H9 (cell line): ENCODE data around the gene LHFPL6. TPM values are rescaled to one million over a fixed set of nuclear protein-coding genes. Genes with fewer than 3 reads are reported as not detected.

ENCODE experiments used
- DNase-seq: peaks from one replicate; pipeline ENCODE4 v3.0.0-alpha.2; 2017
- H2AFZ ChIP-seq: one replicate; pipeline ENCODE4 v1.6.1; 2013; ENCODE audit warnings: mild to moderate bottlenecking, low read length, control low read depth, moderate library complexity
- H2AK5ac ChIP-seq: 2 replicates; pipeline ENCODE4 v1.6.1; 2013; ENCODE audit warnings: low read length, control low read depth, mixed read lengths; ENCODE audit not compliant: insufficient read length
- H2BK120ac ChIP-seq: one replicate; pipeline ENCODE4 v1.6.1; 2013; ENCODE audit warnings: low read depth, mild to moderate bottlenecking, low read length, control low read depth, inconsistent platforms; ENCODE audit not compliant: poor library complexity, severe bottlenecking
- H2BK12ac ChIP-seq: 2 replicates; pipeline ENCODE4 v1.6.1; 2013; ENCODE audit warnings: low read length, control low read depth, mixed read lengths, low read depth; ENCODE audit not compliant: insufficient read length
- H2BK15ac ChIP-seq: 2 replicates; pipeline ENCODE4 v1.6.1; 2013; ENCODE audit warnings: low read depth, low read length, control low read depth
- H2BK20ac ChIP-seq: one replicate; pipeline ENCODE4 v1.6.1; 2013; ENCODE audit warnings: low read depth, mild to moderate bottlenecking, low read length, control low read depth, inconsistent platforms; ENCODE audit not compliant: poor library complexity, severe bottlenecking
- H2BK5ac ChIP-seq: 2 replicates; pipeline ENCODE4 v1.6.1; 2013; ENCODE audit warnings: low read length, control low read depth, mixed read lengths; ENCODE audit not compliant: insufficient read length
- H3K14ac ChIP-seq: 2 replicates; pipeline ENCODE4 v1.6.1; 2013; ENCODE audit warnings: low read length, control low read depth; ENCODE audit not compliant: insufficient read depth
- H3K18ac ChIP-seq: 2 replicates; pipeline ENCODE4 v1.6.1; 2013; ENCODE audit warnings: low read depth, mild to moderate bottlenecking, mixed read lengths, low read length, control low read depth; ENCODE audit not compliant: insufficient read length
- H3K23ac ChIP-seq: 2 replicates; pipeline ENCODE4 v1.6.1; 2013; ENCODE audit warnings: low read length, control low read depth, mixed read lengths, low read depth; ENCODE audit not compliant: insufficient read length
- H3K23me2 ChIP-seq: 2 replicates; pipeline ENCODE4 v1.6.1; 2013; ENCODE audit warnings: low read depth, mild to moderate bottlenecking, mixed read lengths, low read length, control low read depth; ENCODE audit not compliant: insufficient read length, poor library complexity, severe bottlenecking
- H3K27ac ChIP-seq: 2 replicates; pipeline ENCODE4 v1.5.1; 2013; ENCODE audit warnings: low read length, control low read depth, mixed read lengths, low read depth; ENCODE audit not compliant: insufficient read length
- H3K27me3 ChIP-seq: 2 replicates; pipeline ENCODE4 v1.6.1; 2013; ENCODE audit warnings: low read length, control low read depth, inconsistent platforms; ENCODE audit not compliant: insufficient read depth
- H3K4ac ChIP-seq: 2 replicates; pipeline ENCODE4 v1.6.1; 2013; ENCODE audit warnings: low read depth, mild to moderate bottlenecking, control low read depth, inconsistent platforms, low read length, moderate library complexity
- H3K4me1 ChIP-seq: 2 replicates; pipeline ENCODE4 v1.6.1; 2013; ENCODE audit warnings: low read length, control low read depth, inconsistent platforms; ENCODE audit not compliant: insufficient read depth
- H3K4me2 ChIP-seq: 2 replicates; pipeline ENCODE4 v1.6.1; 2013; ENCODE audit warnings: low read length, control low read depth, mixed read lengths; ENCODE audit not compliant: insufficient read length, insufficient read depth
- H3K56ac ChIP-seq: 2 replicates; pipeline ENCODE4 v1.6.1; 2013; ENCODE audit warnings: low read depth, mild to moderate bottlenecking, mixed read lengths, low read length, control low read depth; ENCODE audit not compliant: insufficient read length
- H3K79me1 ChIP-seq: 2 replicates; pipeline ENCODE4 v1.6.1; 2013; ENCODE audit warnings: low read depth, mild to moderate bottlenecking, moderate library complexity, low read length, control low read depth, inconsistent platforms; ENCODE audit not compliant: insufficient read depth, poor library complexity, severe bottlenecking
- H3K79me2 ChIP-seq: 2 replicates; pipeline ENCODE4 v1.6.1; 2013; ENCODE audit warnings: low read length, control low read depth, inconsistent platforms; ENCODE audit not compliant: insufficient read depth
- H3K9ac ChIP-seq: 2 replicates; pipeline ENCODE4 v1.6.1; 2013; ENCODE audit warnings: low read length, control low read depth, mixed read lengths; ENCODE audit not compliant: insufficient read length; ENCODE audit errors: extremely low read depth
- H3K9me3 ChIP-seq: one replicate; pipeline ENCODE4 v1.6.1; 2013; ENCODE audit warnings: low read depth, low read length, inconsistent platforms; ENCODE audit not compliant: control insufficient read depth
- H3T11ph ChIP-seq: one replicate; pipeline ENCODE4 v1.6.1; 2013; ENCODE audit warnings: mild to moderate bottlenecking, low read length, control low read depth, inconsistent platforms
- H4K20me1 ChIP-seq: one replicate; pipeline ENCODE4 v1.6.1; 2013; ENCODE audit not compliant: control insufficient read depth, insufficient read length, insufficient read depth
- H4K5ac ChIP-seq: 2 replicates; pipeline ENCODE4 v1.6.1; 2013; ENCODE audit warnings: low read depth, mild to moderate bottlenecking, mixed read lengths, low read length, control low read depth; ENCODE audit not compliant: insufficient read length
- H4K8ac ChIP-seq: replicated peaks from 2 replicates; pipeline ENCODE4 v1.6.1; 2013; ENCODE audit warnings: low read length, control low read depth, mixed read lengths, low read depth; ENCODE audit not compliant: insufficient read length
- H4K91ac ChIP-seq: 2 replicates; pipeline ENCODE4 v1.6.1; 2013; ENCODE audit warnings: low read depth, mild to moderate bottlenecking, moderate library complexity, mixed read lengths, low read length, control low read depth; ENCODE audit not compliant: insufficient read length
- H3K27ac Mint-ChIP-seq, 3 experiments: 2 replicates in 2 of 3; 3 replicates in 1 of 3; pipeline ENCODE4 v1.8.0; 2020 to 2021; ENCODE audit warnings: mixed read lengths in 3 of 3, mild to moderate bottlenecking in 1 of 3, moderate library complexity in 1 of 3
- H3K27me3 Mint-ChIP-seq: 2 replicates; pipeline ENCODE4 v1.8.0; 2021; ENCODE audit warnings: low read depth, mild to moderate bottlenecking, moderate library complexity, mixed read lengths
- H3K36me3 Mint-ChIP-seq, 3 experiments: 2 replicates in 2 of 3; 3 replicates in 1 of 3; pipeline ENCODE4 v1.8.0; 2020 to 2021; ENCODE audit warnings: low read depth in 3 of 3, mixed read lengths in 3 of 3; ENCODE audit not compliant: insufficient read depth in 1 of 3
- H3K4me1 Mint-ChIP-seq, 2 experiments: 2 replicates each; pipeline ENCODE4 v1.8.0; 2020; ENCODE audit warnings: mixed read lengths in 2 of 2
- H3K4me3 Mint-ChIP-seq, 2 experiments: 2 replicates in 1 of 2; 3 replicates in 1 of 2; pipeline ENCODE4 v1.8.0; 2020 to 2021; ENCODE audit warnings: mild to moderate bottlenecking in 2 of 2, mixed read lengths in 2 of 2, moderate library complexity in 1 of 2
- H3K9me3 Mint-ChIP-seq, 2 experiments: 2 replicates in 1 of 2; 3 replicates in 1 of 2; pipeline ENCODE4 v1.8.0; 2020; ENCODE audit warnings: mild to moderate bottlenecking in 2 of 2, mixed read lengths in 2 of 2, moderate library complexity in 1 of 2
- WGBS: extraction: QIAGEN DNeasy Blood & Tissue Kit; methylation state at CpG from one replicate; pipeline ENCODE4 v1.1.7; 2013; ENCODE audit warnings: missing lambda C conversion rate, low lambda C conversion rate, mixed read lengths; ENCODE audit not compliant: insufficient read length; ENCODE audit errors: extremely low coverage; 5-methylcytosine and 5-hydroxymethylcytosine counted together
- total RNA-seq: library from RNA; stranded (reverse); gene quantifications from 2 replicates; pipeline ENCODE4 v1.2.1, GENCODE V29; 2021
- TF ChIP-seq, protein P1 (sequence below): fragments of 200-600 bp; sonication (generic); conservative IDR thresholded peaks from 3 replicates; pipeline ENCODE4 v1.8.0; 2021; ENCODE audit warnings: antibody characterized with exemption, mild to moderate bottlenecking

LHFPL6 gene
- total RNA-seq, 1 experiment from 2014 or later, result 3.5 TPM

DNA sequence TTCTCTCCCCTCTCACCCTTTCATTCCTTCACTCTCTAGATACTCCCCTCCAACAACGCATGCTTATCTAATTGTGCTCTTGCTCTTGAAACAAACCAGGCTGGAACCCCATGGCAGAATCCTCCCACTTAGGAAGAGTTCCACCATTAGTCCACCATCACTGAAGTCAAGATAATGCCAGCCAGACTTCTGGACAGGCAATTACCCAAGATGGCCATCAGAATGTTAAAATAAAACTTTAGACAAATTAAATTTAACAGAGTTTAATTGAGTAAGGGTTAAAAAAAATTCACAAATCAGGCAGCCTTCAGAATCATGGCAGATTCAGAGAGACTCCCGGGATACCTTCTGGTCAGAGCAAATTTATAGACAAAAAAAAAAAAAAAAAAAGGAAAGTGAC is 221.5 kb downstream of the LHFPL6 start:
- no peak overlapping the region for H2AK5ac ChIP-seq
- no peak overlapping the region for H2BK5ac ChIP-seq
- peaks cover 57% of the 10 kb centered on the region for H3K27me3 ChIP-seq
- no peak overlapping the region for H3K56ac ChIP-seq
- H4K91ac ChIP-seq, result no peak overlapping the region
- no peak overlapping the region for H4K5ac ChIP-seq
- H3K4me2 ChIP-seq, result no peak overlapping the region
- no peak overlapping the region for H3K18ac ChIP-seq
- no peaks in the 10 kb centered on the region for H3K9me3 ChIP-seq
- H2BK20ac ChIP-seq, result no peak overlapping the region
- H2BK12ac ChIP-seq, result no peak overlapping the region
- no peaks in the 10 kb centered on the region for H4K20me1 ChIP-seq
- H3K23ac ChIP-seq, result no peak overlapping the region
- H3K27me3 Mint-ChIP-seq, result peaks cover 100% of the 10 kb centered on the region
- no peak overlapping the region for H2BK120ac ChIP-seq
- no peak overlapping the region for H3K4ac ChIP-seq
- H2AFZ ChIP-seq, result no peak overlapping the region
- no peaks in the 10 kb centered on the region for H3K79me2 ChIP-seq
- H3K9me3 Mint-ChIP-seq, result peaks cover 8 to 9% of the 10 kb centered on the region in 2 experiments
- no peaks in the 10 kb centered on the region; the same call in 1 of the 2 replicates for H3K4me1 ChIP-seq
- no peak overlapping the region for H4K8ac ChIP-seq
- H3K23me2 ChIP-seq, result no peaks in the 10 kb centered on the region
- no peak overlapping the region for H3K14ac ChIP-seq
- peaks cover 0 to 11% (median 0%) of the 10 kb centered on the region in 3 experiments; a peak in 2 of 7 replicates for H3K36me3 Mint-ChIP-seq
- TF ChIP-seq, protein P1, sequence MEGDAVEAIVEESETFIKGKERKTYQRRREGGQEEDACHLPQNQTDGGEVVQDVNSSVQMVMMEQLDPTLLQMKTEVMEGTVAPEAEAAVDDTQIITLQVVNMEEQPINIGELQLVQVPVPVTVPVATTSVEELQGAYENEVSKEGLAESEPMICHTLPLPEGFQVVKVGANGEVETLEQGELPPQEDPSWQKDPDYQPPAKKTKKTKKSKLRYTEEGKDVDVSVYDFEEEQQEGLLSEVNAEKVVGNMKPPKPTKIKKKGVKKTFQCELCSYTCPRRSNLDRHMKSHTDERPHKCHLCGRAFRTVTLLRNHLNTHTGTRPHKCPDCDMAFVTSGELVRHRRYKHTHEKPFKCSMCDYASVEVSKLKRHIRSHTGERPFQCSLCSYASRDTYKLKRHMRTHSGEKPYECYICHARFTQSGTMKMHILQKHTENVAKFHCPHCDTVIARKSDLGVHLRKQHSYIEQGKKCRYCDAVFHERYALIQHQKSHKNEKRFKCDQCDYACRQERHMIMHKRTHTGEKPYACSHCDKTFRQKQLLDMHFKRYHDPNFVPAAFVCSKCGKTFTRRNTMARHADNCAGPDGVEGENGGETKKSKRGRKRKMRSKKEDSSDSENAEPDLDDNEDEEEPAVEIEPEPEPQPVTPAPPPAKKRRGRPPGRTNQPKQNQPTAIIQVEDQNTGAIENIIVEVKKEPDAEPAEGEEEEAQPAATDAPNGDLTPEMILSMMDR, result no peak
- DNase-seq, result no peak
- no peak overlapping the region for H3T11ph ChIP-seq
- no peak overlapping the region for H2BK15ac ChIP-seq
- no peak overlapping the region for H3K27ac ChIP-seq
- no peak overlapping the region for H3K27ac Mint-ChIP-seq
- H3K9ac ChIP-seq, result no peak overlapping the region
- WGBS, result 100% methylated on average over 1 of the region's 2 CpGs
- no peak overlapping the region for H3K4me3 Mint-ChIP-seq
- no peaks in the 10 kb centered on the region for H3K79me1 ChIP-seq
- peaks cover 22 to 24% of the 10 kb centered on the region in 2 experiments for H3K4me1 Mint-ChIP-seq
